HEK293T (cell line): ENCODE data around the gene HLF.
"Not testable (repeated sequence)": the region's sequence is repeated elsewhere in the genome, so short reads cannot be mapped to it uniquely, and the experiment has no call there.

Experiments
- CTCF ChIA-PET: fragments of 350-600 bp; formaldehyde crosslinking; extraction: SDS; loops from one replicate; lab custom pipeline; 2021; ENCODE audit warnings: antibody characterized with exemption, inconsistent platforms; lab: Yijun Ruan, JAX
- POLR2A ChIA-PET: fragments of 350-600 bp; formaldehyde crosslinking; extraction: SDS; loops from one replicate; lab custom pipeline; 2020; ENCODE audit warnings: antibody characterized with exemption, inconsistent platforms; lab: Yijun Ruan, JAX
- DNase-seq: peaks from one replicate; pipeline ENCODE4 v3.0.0; 2012; ENCODE audit warnings: mixed read lengths; ENCODE audit errors: extremely low spot score
- ARNT ChIP-seq: fragments of 450-650 bp; IDR thresholded peaks from 2 replicates; pipeline ENCODE4 v1.6.1; 2017; ENCODE audit warnings: mild to moderate bottlenecking
- BHLHE40 ChIP-seq: fragments of 450-650 bp; IDR thresholded peaks from 2 replicates; pipeline ENCODE4 v1.6.1; 2016; ENCODE audit warnings: mild to moderate bottlenecking, moderate library complexity, borderline replicate concordance
- CTBP1 ChIP-seq: fragments of 450-650 bp; IDR thresholded peaks from 2 replicates; pipeline ENCODE4 v1.6.1; 2016; ENCODE audit warnings: borderline replicate concordance
- ELF4 ChIP-seq: fragments of 450-650 bp; IDR thresholded peaks from 2 replicates; pipeline ENCODE4 v1.6.1; 2017; ENCODE audit warnings: antibody characterized with exemption
- FOXA1 ChIP-seq: fragments of 450-650 bp; IDR thresholded peaks from 2 replicates; pipeline ENCODE4 v1.6.1; 2016; ENCODE audit warnings: mild to moderate bottlenecking
- FOXK2 ChIP-seq: fragments of 450-650 bp; IDR thresholded peaks from 2 replicates; pipeline ENCODE4 v1.6.1; 2016; ENCODE audit warnings: mild to moderate bottlenecking
- FOXM1 ChIP-seq: fragments of 450-650 bp; IDR thresholded peaks from 2 replicates; pipeline ENCODE4 v1.6.1; 2017; ENCODE audit warnings: mild to moderate bottlenecking, borderline replicate concordance
- HDGF ChIP-seq: fragments of 450-650 bp; IDR thresholded peaks from 2 replicates; pipeline ENCODE4 v1.6.1; 2017; ENCODE audit warnings: antibody characterized with exemption, borderline replicate concordance
- L3MBTL2 ChIP-seq: fragments of 450-650 bp; conservative IDR thresholded peaks from 2 replicates; pipeline ENCODE4 v1.6.1; 2016; ENCODE audit warnings: mild to moderate bottlenecking
- LEF1 ChIP-seq: fragments of 450-650 bp; IDR thresholded peaks from 2 replicates; pipeline ENCODE4 v1.6.1; 2017; ENCODE audit warnings: mild to moderate bottlenecking, borderline replicate concordance
- NFRKB ChIP-seq: fragments of 450-650 bp; IDR thresholded peaks from 2 replicates; pipeline ENCODE4 v1.6.1; 2016; ENCODE audit warnings: mild to moderate bottlenecking, moderate library complexity
- SP1 ChIP-seq: fragments of 450-650 bp; IDR thresholded peaks from 2 replicates; pipeline ENCODE4 v1.6.1; 2017
- SUZ12 ChIP-seq: fragments of 450-650 bp; IDR thresholded peaks from 2 replicates; pipeline ENCODE4 v1.6.1; 2016; ENCODE audit warnings: mild to moderate bottlenecking
- TARDBP ChIP-seq: fragments of 450-650 bp; IDR thresholded peaks from 2 replicates; pipeline ENCODE4 v1.6.1; 2016
- ZNF384 ChIP-seq: fragments of 450-650 bp; IDR thresholded peaks from 2 replicates; pipeline ENCODE4 v1.6.1; 2016
- TF ChIP-seq, protein P1 (sequence below): fragments of 450-650 bp; IDR thresholded peaks from 2 replicates; pipeline ENCODE4 v1.6.1; 2016

Gene HLF

DNA sequence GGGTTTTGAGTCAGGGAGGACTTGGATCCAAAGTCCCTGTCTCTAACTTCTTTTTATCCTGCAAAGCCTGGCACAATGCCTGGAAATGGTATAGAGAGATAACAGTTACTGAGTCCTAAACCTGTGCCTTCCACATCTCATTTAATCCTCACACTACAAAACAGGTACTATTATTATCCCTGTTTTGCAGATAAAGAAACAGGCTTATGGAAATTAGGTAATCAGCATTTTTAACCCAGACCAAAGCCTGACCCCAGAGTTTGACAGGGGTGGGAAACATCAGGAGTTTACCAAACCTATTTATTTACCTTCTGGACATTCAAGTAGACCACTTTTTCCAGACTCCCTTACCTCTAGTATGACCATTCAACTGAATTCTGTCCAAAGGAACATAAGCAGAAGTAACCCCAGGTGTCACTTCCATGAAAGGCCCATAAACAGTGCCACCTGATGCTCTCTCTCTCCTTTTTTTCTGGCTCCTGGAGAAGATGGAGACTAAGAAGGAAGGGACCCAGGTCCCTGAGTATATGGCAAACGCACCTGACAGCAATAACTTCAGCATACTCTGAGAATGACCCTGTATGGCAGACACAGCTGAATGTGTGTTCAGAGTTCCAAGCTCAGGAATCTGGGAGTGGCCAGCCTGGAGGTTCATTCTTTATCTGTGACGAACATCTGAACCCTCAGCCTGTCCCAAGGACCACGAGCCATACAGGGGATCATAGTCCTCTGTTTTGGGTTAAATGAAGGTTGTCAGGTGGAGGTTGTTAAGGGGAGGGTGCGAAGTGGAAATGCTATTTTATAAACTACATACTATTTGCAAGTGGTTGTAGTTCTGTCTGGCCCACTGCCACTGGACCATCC is 62.7 kb downstream of the HLF start:
- no peak for DNase-seq
- ChIA-PET POLR2A (no interaction called here), CTCF (no interaction called here)
- TF ChIP-seq SP1 (no peak), TARDBP (no peak)

DNA sequence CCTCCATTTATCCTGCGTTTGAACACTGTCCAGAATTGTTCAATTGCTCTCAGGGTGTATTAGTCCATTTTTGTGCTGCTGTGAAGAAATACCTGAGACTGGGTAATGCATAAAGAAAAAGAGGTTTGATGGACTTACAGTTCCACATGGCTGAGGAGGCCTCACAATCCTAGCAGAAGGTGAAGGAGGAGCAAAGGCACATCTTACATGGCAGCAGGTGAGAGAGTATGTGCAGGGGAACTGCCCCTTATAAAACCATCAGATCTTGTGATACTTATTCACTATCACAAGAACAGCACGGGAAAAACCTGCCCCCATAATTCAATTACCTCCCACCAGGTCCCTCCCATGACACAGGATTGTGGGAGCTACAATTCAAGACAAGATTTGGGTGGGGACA is 63.8 kb downstream of the HLF start:
- POLR2A ChIA-PET, CTCF ChIA-PET, DNase-seq: not testable (repeated sequence)

DNA sequence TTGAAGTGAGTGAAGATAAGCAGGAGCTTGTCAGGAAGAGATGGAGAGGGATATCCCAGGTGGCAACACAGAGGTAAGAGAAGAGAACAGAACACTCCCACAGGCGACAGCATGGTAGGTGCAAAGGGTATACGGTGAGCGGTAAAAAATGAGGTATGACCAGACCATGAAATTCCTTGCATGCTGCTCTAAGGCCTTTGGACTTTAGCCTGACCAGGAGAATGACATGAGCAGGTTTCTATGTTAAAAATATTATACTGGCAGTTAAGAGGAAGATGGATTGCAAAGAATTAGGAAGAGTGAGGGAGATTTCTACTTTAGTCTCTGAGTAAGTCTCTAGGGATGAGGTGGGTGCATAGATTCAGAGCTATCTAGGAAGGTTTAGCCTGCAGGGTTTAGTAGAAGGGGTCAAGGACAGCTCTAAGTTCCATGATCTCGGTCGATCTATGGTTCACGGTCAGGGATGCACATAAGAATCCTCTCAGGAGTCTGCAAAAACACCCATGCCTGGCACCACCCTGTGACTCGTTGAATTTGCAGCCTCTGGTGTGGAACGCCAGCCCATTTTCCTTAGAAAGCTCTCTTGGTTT is 65.7 kb downstream of the HLF start:
- no peak for DNase-seq
- ChIA-PET CTCF (no interaction called here), POLR2A (no interaction called here)
- TF ChIP-seq SUZ12 (no peak), ELF4 (no peak), FOXK2 (no peak), ZNF384 (no peak), ARNT (no peak), LEF1 (no peak), NFRKB (no peak), CTBP1 (no peak), L3MBTL2 (no peak), HDGF (no peak)
- TF ChIP-seq, protein P1, sequence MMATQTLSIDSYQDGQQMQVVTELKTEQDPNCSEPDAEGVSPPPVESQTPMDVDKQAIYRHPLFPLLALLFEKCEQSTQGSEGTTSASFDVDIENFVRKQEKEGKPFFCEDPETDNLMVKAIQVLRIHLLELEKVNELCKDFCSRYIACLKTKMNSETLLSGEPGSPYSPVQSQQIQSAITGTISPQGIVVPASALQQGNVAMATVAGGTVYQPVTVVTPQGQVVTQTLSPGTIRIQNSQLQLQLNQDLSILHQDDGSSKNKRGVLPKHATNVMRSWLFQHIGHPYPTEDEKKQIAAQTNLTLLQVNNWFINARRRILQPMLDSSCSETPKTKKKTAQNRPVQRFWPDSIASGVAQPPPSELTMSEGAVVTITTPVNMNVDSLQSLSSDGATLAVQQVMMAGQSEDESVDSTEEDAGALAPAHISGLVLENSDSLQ = no peak

DNA sequence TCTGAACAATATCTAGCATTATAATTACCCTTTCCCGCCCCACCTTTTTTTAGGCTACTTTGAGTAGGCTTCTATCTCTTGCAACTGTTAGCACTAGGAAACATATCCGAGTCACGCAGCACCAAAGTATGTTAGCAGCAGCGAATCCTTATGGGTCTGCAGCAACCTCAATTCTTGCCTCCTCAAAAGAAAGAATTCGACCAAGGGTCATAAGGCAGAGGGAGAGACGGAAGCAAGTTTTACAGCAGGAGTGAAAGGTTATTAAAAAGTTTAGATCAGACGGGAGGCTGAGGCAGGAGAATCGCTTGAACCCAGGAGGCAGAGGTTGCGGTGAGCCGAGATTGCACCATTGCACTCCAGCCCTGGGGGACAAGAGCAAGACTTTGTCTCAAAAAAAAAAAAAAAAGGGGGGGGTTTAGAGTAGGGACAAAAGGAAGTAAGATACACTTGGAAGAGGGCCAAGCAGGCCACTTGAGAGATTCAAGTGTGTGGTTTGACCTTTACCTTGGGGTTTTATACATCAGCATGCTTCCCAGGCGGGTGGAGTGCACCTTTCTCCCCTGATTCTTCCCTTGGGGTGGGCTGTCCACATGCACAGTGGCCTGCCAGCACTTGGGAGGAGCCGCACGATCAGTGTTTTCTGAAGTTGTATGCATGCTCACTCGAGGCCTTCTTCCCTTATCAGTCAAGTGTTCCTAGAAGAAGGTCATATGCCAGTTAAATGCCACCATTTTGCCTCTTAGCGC is 67.7 kb downstream of the HLF start:
- no peak for TF ChIP-seq ELF4
- no peak for TF ChIP-seq TARDBP
- no peak for TF ChIP-seq SP1
- TF ChIP-seq FOXM1 = no peak
- TF ChIP-seq FOXK2 = no peak
- no peak for TF ChIP-seq BHLHE40
- no peak for TF ChIP-seq HDGF
- TF ChIP-seq FOXA1 = no peak
- ChIA-PET POLR2A (no interaction called here), CTCF (no interaction called here)
- no peak for DNase-seq

DNA sequence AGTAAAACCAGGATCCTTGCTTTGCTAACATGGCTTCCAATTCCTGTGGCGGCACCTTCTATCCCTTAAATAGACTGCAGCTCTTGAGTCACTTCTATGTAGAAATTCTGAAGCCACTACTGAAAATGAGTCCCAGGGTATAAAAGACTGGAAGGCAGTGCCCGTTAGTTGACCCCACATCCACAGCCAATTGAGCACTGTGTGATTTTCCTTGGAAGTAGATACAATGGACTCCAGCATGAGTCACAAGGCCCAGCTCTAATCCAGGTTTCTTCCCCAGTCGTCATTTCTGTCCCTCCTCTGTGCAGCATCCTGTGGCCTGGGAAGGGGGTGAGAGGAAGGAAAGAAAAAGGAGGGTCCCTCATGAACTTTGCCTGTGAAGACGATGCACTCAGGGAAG is 69.5 kb downstream of the HLF start:
- ChIA-PET POLR2A (no interaction called here), CTCF (interaction anchor here (0.6 kb wide), 1 partner anchor 18 kb away, joined by 3 read pairs; no protein-coding TSS in a partner anchor)
- TF ChIP-seq LEF1 = no peak
- TF ChIP-seq ELF4 = no peak
- TF ChIP-seq FOXA1 = no peak
- no peak for TF ChIP-seq FOXK2
- TF ChIP-seq BHLHE40 = no peak
- TF ChIP-seq L3MBTL2 = no peak
- TF ChIP-seq HDGF = no peak
- no peak for TF ChIP-seq ZNF384
- TF ChIP-seq SP1 = no peak
- no peak for DNase-seq

DNA sequence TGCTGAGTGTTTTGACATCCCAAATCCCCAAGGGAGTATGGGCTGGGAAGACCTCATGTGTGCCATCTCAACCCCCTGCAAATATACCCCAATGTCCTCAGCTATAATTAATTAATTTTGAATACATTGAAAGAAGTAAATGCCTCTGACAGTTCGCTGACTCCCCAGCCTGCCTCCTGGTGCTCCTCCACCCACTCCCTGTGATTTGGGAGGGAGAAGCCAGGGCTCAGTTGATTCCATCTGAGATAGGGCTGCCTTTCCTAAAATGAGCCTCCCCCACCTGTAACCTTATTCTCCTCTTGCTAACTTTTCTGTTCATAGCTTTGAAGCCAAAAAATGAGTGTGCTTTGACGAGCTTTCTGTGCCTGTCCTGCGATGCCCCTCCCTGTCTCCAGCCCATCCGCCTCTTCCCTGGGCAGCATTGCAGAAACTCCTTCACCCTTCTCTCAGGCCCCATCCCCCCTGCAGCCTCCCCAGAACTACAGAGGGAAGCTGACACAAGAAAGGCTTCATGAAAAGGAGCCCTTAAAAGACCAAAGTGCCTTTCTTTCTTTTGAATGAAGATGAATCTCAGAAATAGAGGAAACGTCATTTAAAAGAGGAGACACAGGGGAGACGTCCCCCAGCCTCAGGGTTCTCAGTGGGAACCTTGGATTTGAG is 70.3 kb downstream of the HLF start:
- CTCF ChIA-PET = no interaction called here
- no peak for DNase-seq
- POLR2A ChIA-PET = no interaction called here
- TF ChIP-seq FOXK2 (no peak), LEF1 (no peak), BHLHE40 (no peak)

DNA sequence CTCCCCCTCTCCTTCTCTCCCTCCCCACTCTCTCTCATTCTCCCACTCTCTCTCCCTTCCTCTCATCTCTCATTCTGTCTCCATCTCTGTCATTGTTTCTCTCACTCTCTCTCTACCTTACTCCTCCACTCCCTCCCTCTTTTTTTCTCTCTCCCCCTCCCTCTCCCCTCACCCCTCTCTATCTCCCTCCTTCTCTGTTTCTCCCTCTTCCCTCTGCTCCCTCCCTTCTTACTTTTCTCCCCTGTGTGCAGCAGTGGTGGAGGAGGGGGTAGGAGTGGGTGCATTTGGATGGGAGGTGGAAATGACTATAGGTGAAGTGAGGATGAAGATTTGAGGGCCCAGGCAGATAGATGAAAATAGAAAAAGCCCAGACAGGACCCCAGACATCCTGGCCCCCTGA is 70.9 kb downstream of the HLF start:
- ChIA-PET POLR2A (no interaction called here), CTCF (no interaction called here)
- TF ChIP-seq BHLHE40 (no peak), SUZ12 (no peak), L3MBTL2 (no peak), FOXM1 (no peak), ZNF384 (no peak), TARDBP (no peak), HDGF (no peak), CTBP1 (no peak), ELF4 (no peak), LEF1 (no peak), NFRKB (no peak), ARNT (no peak), FOXA1 (no peak), SP1 (no peak), FOXK2 (no peak)
- TF ChIP-seq, protein P1 = no peak
- no peak for DNase-seq
